A549 (cell line): ENCODE measurements around the gene CHRD. TPM values are rescaled to one million over a fixed set of nuclear protein-coding genes. Genes with fewer than 3 reads are reported as not detected.

Experiments
- ATAC-seq, 2 experiments: fragments of 200-7000 bp in 1 of 2; fragments of >200 bp in 1 of 2; cut with Nextera tagmentation in 1 of 2; cut with Tn5 transposase in 1 of 2; 3 replicates each; pipeline versions ENCODE4 v1.8.0 to v1.9.1; 2018 to 2020; ENCODE audit warnings: mild to moderate bottlenecking in 1 of 2, moderate library complexity in 1 of 2
- CTCF ChIA-PET: fragments of 300-600 bp; sonication (Branson Sonifier 250); formaldehyde crosslinking; extraction: SDS; loops from one replicate; lab custom pipeline; 2021; ENCODE audit warnings: antibody characterized with exemption, inconsistent platforms; lab: Yijun Ruan, JAX
- POLR2A ChIA-PET: fragments of 350-600 bp; formaldehyde crosslinking; extraction: SDS; loops from one replicate; lab custom pipeline; 2021; ENCODE audit warnings: antibody characterized with exemption, inconsistent platforms; lab: Yijun Ruan, JAX
- DNase-seq, 2 experiments: peaks; one replicate each; pipeline versions ENCODE4 v3.0.0 to v3.0.0-alpha.2; 2011 to 2016; ENCODE audit warnings: low read depth in 1 of 2, low spot score in 1 of 2
- FAIRE-seq: peaks from 2 replicates; lab custom pipeline; 2011; peaks lifted over from hg19 to GRCh38; lab: Jason Lieb, UNC
- H3K27ac ChIP-seq, 2 experiments: fragments of >200 bp; sonication (Bioruptor Twin); formaldehyde crosslinking; 3 replicates each; pipeline ENCODE4 v1.5.1; 2016 to 2017
- H3K4me1 ChIP-seq: fragments of >200 bp; sonication (Bioruptor Twin); formaldehyde crosslinking; 3 replicates; pipeline ENCODE4 v1.6.1; 2016
- H3K4me2 ChIP-seq: fragments of >200 bp; sonication (Bioruptor Twin); formaldehyde crosslinking; 3 replicates; pipeline ENCODE4 v1.6.1; 2016
- H3K4me3 ChIP-seq: fragments of >200 bp; sonication (Bioruptor Twin); formaldehyde crosslinking; 3 replicates; pipeline ENCODE4 v1.5.1; 2016
- H3K9me3 ChIP-seq: fragments of >200 bp; sonication (Bioruptor Twin); formaldehyde crosslinking; 3 replicates; pipeline ENCODE4 v1.6.1; 2016
- BHLHE40 ChIP-seq: IDR thresholded peaks from 2 replicates; pipeline ENCODE4 v1.6.1; 2012; ENCODE audit warnings: low read depth, low read length, inconsistent platforms
- CBX2 ChIP-seq: fragments of 200-600 bp; sonication (generic); IDR thresholded peaks from 2 replicates; pipeline ENCODE4 v1.6.1; 2016; ENCODE audit warnings: low read depth, mild to moderate bottlenecking, borderline replicate concordance
- CEBPB ChIP-seq, 2 experiments: fragments of >200 bp in 1 of 2; sonication (Bioruptor Twin) in 1 of 2; formaldehyde crosslinking in 1 of 2; IDR thresholded peaks; 2 replicates each; pipeline ENCODE4 v1.6.1; 2012 to 2016
- CHD4 ChIP-seq: fragments of 200-600 bp; sonication (generic); IDR thresholded peaks from 2 replicates; pipeline ENCODE4 v1.6.1; 2016; ENCODE audit warnings: antibody characterized with exemption, mild to moderate bottlenecking, borderline replicate concordance
- EHF ChIP-seq: fragments of 250-450 bp; sonication (Bioruptor Pico); IDR thresholded peaks from 2 replicates; pipeline ENCODE4 v1.5.0; 2020; ENCODE audit warnings: mild to moderate bottlenecking
- EHMT2 ChIP-seq: fragments of 200-600 bp; sonication (generic); IDR thresholded peaks from 2 replicates; pipeline ENCODE4 v1.6.1; 2016; ENCODE audit warnings: antibody characterized with exemption, low read depth, mild to moderate bottlenecking, moderate library complexity
- EP300 ChIP-seq, 2 experiments: fragments of >200 bp; sonication (Bioruptor Twin); formaldehyde crosslinking; IDR thresholded peaks; 2 replicates in 1 of 2; 3 replicates in 1 of 2; pipeline ENCODE4 v1.6.1; 2016 to 2017
- ESRRA ChIP-seq: fragments of 150-350 bp; IDR thresholded peaks from 2 replicates; pipeline ENCODE4 v1.6.1; 2014; ENCODE audit warnings: mild to moderate bottlenecking, low read length, borderline replicate concordance
- FOSB ChIP-seq: fragments of 250-450 bp; sonication (Bioruptor Pico); IDR thresholded peaks from 2 replicates; pipeline ENCODE4 v1.5.0; 2020; ENCODE audit warnings: mild to moderate bottlenecking, moderate library complexity
- FOSL2 ChIP-seq, 2 experiments: fragments of 450-650 bp in 1 of 2; fragments of >200 bp in 1 of 2; sonication (Bioruptor Twin) in 1 of 2; formaldehyde crosslinking; IDR thresholded peaks; 2 replicates each; pipeline versions ENCODE4 v1.5.0 to v1.6.1; 2016 to 2020; ENCODE audit warnings: mild to moderate bottlenecking in 1 of 2, moderate library complexity in 1 of 2
- HOXB5 ChIP-seq: fragments of 250-450 bp; sonication (Bioruptor Pico); IDR thresholded peaks from 2 replicates; pipeline ENCODE4 v1.5.0; 2020; ENCODE audit warnings: mild to moderate bottlenecking, moderate library complexity
- KDM1A ChIP-seq: fragments of 200-600 bp; sonication (generic); IDR thresholded peaks from 2 replicates; pipeline ENCODE4 v1.6.1; 2016; ENCODE audit warnings: low read depth, mild to moderate bottlenecking
- KDM5A ChIP-seq: fragments of 200-600 bp; sonication (generic); IDR thresholded peaks from 2 replicates; pipeline ENCODE4 v1.6.1; 2016; ENCODE audit warnings: antibody characterized with exemption, mild to moderate bottlenecking
- MAFK ChIP-seq: fragments of 450-650 bp; IDR thresholded peaks from 2 replicates; pipeline ENCODE4 v1.6.1; 2014; ENCODE audit not compliant: partially characterized antibody
- NFE2L2 ChIP-seq: fragments of 150-350 bp; conservative IDR thresholded peaks from 2 replicates; pipeline ENCODE4 v1.6.1; 2014; ENCODE audit warnings: low read length
- NPAS2 ChIP-seq: fragments of 250-450 bp; sonication (Bioruptor Pico); IDR thresholded peaks from 2 replicates; pipeline ENCODE4 v1.8.0; 2022; ENCODE audit warnings: mild to moderate bottlenecking, moderate library complexity, borderline replicate concordance
- NR3C1 ChIP-seq: fragments of >200 bp; sonication (Bioruptor Twin); formaldehyde crosslinking; IDR thresholded peaks from 3 replicates; pipeline ENCODE4 v1.6.1; 2017
- POLR2AphosphoS2 ChIP-seq: conservative IDR thresholded peaks from 2 replicates; pipeline ENCODE4 v1.6.1; 2012; ENCODE audit warnings: low read length, improper control_type of control experiment, inconsistent platforms
- RARB ChIP-seq: fragments of 250-450 bp; sonication (Bioruptor Pico); IDR thresholded peaks from 2 replicates; pipeline ENCODE4 v1.8.0; 2021; ENCODE audit warnings: mild to moderate bottlenecking, moderate library complexity
- SREBF2 ChIP-seq: fragments of 450-650 bp; IDR thresholded peaks from 2 replicates; pipeline ENCODE4 v1.6.1; 2014; ENCODE audit warnings: mild to moderate bottlenecking, moderate library complexity
- TP53 ChIP-seq: fragments of 250-450 bp; sonication (Bioruptor Pico); IDR thresholded peaks from 2 replicates; pipeline ENCODE4 v1.5.0; 2021; ENCODE audit warnings: mild to moderate bottlenecking, moderate library complexity
- ZFP36 ChIP-seq: fragments of 450-650 bp; IDR thresholded peaks from 2 replicates; pipeline ENCODE4 v1.6.1; 2014; ENCODE audit warnings: borderline replicate concordance; ENCODE audit not compliant: partially characterized antibody
- WGBS: methylation state at CpG from one replicate; pipeline ENCODE4 v1.1.6; 2017; ENCODE audit errors: missing lambda C conversion rate; 5-methylcytosine and 5-hydroxymethylcytosine counted together
- polyA plus RNA-seq, 4 experiments: library from polyadenylated mRNA; depleted of rRNA in 3 of 4; stranded (reverse); fragments of >200 nt; fragmentation: RNase III in 1 of 4; extraction: RNeasy Plus Mini Kit Qiagen cat#74134 plus additional on column Dnase treatment in 1 of 4; gene quantifications; 2 replicates in 3 of 4; 3 replicates in 1 of 4; pipeline ENCODE4 v1.2.3, GENCODE V29; 2011 to 2017
- TF ChIP-seq, protein P1 (sequence below): IDR thresholded peaks from 2 replicates; pipeline ENCODE4 v1.6.1; 2012
- TF ChIP-seq, protein P2 (sequence below): IDR thresholded peaks from 2 replicates; pipeline ENCODE4 v1.6.1; 2012
- TF ChIP-seq, protein P3 (sequence below): fragments of 250-450 bp; sonication (Bioruptor Pico); IDR thresholded peaks from 2 replicates; pipeline ENCODE4 v1.5.0; 2021; ENCODE audit warnings: mild to moderate bottlenecking, moderate library complexity, borderline replicate concordance

Gene CHRD
- polyA plus RNA-seq, 2 of the 4 experiments (the other 2 are of a cell fraction), result 0.13 to 0.19 TPM

DNA sequence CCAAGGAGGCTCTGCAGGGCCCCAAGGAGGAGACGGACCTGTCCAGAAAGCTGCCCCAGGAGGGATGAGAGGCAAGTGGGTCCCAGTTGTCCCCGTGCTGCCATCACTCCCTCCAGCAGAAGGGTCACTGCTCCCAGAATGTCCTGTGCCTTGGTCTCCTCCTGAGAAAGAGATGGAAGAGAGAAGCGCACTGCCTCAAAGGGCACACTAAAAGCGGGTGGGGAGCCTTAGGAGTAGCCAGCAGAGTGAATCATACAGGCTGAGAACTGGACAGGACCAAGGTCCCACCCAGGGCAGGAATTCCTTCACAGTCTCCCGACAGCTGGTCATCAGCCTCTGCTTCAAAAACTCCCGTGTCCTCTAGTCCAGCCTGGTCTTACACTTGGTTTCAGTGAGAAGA, 6.4 kb upstream of the CHRD start (continued):
- TF ChIP-seq, protein P1, sequence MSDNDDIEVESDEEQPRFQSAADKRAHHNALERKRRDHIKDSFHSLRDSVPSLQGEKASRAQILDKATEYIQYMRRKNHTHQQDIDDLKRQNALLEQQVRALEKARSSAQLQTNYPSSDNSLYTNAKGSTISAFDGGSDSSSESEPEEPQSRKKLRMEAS, result no peak

DNA sequence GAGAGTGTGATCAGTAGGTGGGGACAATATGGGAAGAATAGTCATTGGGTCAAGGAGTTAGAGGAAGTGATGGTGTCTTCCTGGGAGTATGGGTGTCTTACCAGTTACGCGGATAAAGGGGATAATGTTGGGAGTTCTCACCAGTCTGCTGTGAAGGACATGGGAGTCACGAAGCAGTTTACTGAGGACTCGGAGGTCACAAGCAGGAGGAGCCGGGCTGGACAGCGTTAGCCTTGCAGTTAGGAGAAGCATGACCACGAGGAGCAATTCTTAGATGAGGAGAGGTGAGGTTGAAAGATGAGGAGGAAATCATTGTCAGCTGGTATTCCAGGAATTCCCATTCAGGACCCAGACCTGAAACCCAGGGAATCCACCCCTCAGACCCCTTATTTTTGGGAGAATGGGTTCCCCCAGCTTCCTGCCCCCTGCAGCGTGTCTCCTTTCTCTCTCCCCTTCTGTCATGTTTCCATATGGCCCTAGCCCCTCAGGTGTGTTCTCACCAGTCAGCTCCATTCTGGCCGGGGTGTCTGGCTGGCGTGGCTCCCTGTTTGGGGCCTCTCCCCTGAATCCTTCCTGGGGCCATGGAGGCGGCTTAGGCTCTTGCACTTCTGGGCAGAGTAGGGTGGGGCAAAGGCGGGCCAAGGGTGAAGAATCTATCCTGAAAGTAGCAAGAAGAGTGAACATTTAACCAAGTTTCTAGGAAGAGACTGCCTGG, 4.0 kb upstream of the CHRD start:
- H3K27ac ChIP-seq, result no peak overlapping the region
- DNase-seq (no peak), FAIRE-seq (no peak), ATAC-seq (no peak)
- H3K9me3 ChIP-seq, result no peaks in the 10 kb centered on the region
- POLR2A ChIA-PET, result interaction anchor here (0.6 kb wide), 1 partner anchor 92 kb away, joined by 5 read pairs; no protein-coding TSS in a partner anchor
- WGBS, result 66% methylated on average over 12 of the region's 12 CpGs
- CTCF ChIA-PET, result interaction anchor here (1.0 to 13.6 kb wide), 9 partner anchors 13 to 481 kb away, joined by 3 to 171 read pairs (median 3); no protein-coding TSS in a partner anchor
- TF ChIP-seq SREBF2 (no peak), ESRRA (no peak), TP53 (CRISPR knock-in tag) (no peak), EHF (CRISPR knock-in tag) (no peak), RARB (CRISPR knock-in tag) (no peak), MAFK (no peak), NFE2L2 (no peak), KDM5A (no peak), EP300 (IDR thresholded peaks at IDR 0.05) (no peak), HOXB5 (CRISPR knock-in tag) (no peak), CHD4 (no peak), CBX2 (no peak), ZFP36 (no peak), POLR2AphosphoS2 (no peak), BHLHE40 (no peak), NR3C1 (no peak), KDM1A (no peak)
- TF ChIP-seq, protein P1, result no peak
- TF ChIP-seq, protein P2, sequence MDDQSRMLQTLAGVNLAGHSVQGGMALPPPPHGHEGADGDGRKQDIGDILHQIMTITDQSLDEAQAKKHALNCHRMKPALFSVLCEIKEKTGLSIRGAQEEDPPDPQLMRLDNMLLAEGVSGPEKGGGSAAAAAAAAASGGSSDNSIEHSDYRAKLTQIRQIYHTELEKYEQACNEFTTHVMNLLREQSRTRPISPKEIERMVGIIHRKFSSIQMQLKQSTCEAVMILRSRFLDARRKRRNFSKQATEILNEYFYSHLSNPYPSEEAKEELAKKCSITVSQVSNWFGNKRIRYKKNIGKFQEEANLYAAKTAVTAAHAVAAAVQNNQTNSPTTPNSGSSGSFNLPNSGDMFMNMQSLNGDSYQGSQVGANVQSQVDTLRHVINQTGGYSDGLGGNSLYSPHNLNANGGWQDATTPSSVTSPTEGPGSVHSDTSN, result no peak
- TF ChIP-seq, protein P3, sequence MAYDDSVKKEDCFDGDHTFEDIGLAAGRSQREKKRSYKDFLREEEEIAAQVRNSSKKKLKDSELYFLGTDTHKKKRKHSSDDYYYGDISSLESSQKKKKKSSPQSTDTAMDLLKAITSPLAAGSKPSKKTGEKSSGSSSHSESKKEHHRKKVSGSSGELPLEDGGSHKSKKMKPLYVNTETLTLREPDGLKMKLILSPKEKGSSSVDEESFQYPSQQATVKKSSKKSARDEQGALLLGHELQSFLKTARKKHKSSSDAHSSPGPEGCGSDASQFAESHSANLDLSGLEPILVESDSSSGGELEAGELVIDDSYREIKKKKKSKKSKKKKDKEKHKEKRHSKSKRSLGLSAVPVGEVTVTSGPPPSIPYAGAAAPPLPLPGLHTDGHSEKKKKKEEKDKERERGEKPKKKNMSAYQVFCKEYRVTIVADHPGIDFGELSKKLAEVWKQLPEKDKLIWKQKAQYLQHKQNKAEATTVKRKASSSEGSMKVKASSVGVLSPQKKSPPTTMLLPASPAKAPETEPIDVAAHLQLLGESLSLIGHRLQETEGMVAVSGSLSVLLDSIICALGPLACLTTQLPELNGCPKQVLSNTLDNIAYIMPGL (CRISPR knock-in tag), result no peak
- H3K4me1 ChIP-seq, result peaks cover 12% of the 10 kb centered on the region; the same call in 2 of the 3 replicates
- H3K4me3 ChIP-seq, result no peak overlapping the region
- no peak overlapping the region for H3K4me2 ChIP-seq

DNA sequence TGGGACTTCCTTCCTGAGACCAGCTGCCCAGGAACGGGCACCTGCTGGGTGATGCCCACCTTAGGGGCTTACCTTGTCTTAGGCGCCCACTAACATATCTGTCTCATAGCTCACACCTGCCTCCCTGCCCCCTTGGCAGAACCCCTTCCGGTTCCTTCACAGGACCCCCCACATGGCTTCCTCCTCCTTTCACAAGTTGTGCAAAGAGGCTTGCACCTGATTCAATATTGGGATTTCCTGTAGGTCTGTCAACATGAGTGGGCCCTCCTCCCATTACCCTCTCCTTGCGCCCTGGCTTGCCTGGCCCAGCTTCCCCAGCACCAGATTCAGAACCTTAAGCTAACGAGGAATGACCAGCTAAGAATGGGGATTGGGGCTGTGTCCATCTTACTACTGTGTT, 2.5 kb upstream of the CHRD start:
- Histone ChIP-seq H3K4me1 (0 out of 3 replicates have a peak, but pooled peaks cover 4% of the 10 kb centered on the region), H3K4me3 (no peak overlapping the region), H3K4me2 (no peak overlapping the region), H3K27ac (no peak overlapping the region), H3K9me3 (no peaks in the 10 kb centered on the region)
- TF ChIP-seq CEBPB (IDR thresholded peaks at IDR 0.05) (no peak), NPAS2 (CRISPR knock-in tag) (no peak), FOSL2 (IDR thresholded peaks at IDR 0.05) (no peak), FOSL2 (CRISPR knock-in tag; IDR thresholded peaks at IDR 0.05) (no peak), FOSB (CRISPR knock-in tag) (no peak), NFE2L2 (no peak), EHMT2 (no peak), ZFP36 (no peak)
- TF ChIP-seq, protein P3 (CRISPR knock-in tag), result no peak
- FAIRE-seq, result no peak
- no peak for DNase-seq
- ATAC-seq, result no peak
- CTCF ChIA-PET, result interaction anchor here (0.6 to 13.6 kb wide), 4 partner anchors 14 to 164 kb away, joined by 3 to 171 read pairs (median 5); no protein-coding TSS in a partner anchor
- POLR2A ChIA-PET, result no interaction called here
- 77% methylated on average over 5 of the region's 5 CpGs for WGBS
